ENCODE results near the gene TAGLN. TPM values are rescaled to one million over a fixed set of nuclear protein-coding genes. Genes with fewer than 3 reads are reported as not detected.

TAGLN gene
- total RNA-seq, 2 donors from 2014 or later: 442 to 1,859 TPM

GRCh38 chr11:117222991-117223740 is 24.0 kb downstream of the TAGLN start:
- peaks cover 61% of the 10 kb centered on the region for H3K36me3 ChIP-seq
- no peaks in the 10 kb centered on the region for H3K9me3 ChIP-seq
- H3K4me1 ChIP-seq: peaks cover 0 to 48% of the 10 kb centered on the region in 2 donors
- no peak overlapping the region for H3K4me3 ChIP-seq
- no peak for DNase-seq (ENCODE audit: low spot score)
- no peaks in the 10 kb centered on the region for H3K27me3 ChIP-seq
- peak overlapping the region; percentile 84 to 95 for H3K27ac ChIP-seq
- TF ChIP-seq CTCF (IDR thresholded peaks at IDR 0.05): no peak

DNA sequence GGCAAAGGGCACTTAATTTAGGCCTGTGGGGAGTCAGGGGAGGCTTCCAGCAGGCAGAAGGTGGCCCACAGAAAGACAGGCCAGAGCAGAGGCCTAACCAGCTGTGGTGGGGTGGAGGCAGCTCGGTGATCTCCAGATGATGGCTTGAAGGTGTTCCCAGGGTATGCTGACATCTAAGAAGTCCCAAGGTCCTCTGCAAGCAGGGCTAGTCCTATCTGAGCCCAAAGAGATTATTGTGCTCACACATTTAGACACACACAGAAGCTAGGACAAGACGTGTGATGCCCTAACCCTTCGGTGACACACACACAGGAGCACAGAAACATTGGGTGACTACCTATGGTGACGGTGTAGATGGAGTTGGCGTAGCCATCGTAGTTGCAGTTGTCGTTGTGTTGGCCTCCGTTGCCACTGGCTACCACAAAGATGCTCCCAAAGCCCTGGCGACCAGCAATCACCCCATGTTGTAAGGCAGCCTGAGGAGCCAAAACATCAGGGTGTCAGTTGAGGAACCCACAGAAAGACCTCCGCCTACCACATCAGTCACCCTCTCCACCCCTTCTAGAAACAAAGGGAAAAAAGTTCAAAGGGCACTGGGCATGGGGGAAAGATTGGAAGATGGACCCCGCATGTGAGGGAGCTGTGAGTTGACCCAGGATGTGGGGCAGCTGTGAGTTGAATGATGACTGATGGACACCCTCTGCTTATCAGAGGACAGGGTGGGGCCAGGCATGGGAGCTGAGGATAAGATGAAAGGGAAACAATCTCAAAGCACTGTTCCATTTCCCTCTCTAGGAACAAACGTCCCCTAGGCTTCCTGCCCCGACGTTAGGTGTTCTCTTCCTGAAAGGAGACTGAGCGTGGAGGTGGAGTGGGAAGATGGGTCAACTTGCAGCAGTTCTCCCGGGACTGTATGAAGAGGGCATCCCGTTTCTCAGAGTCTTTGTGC is 24.8 kb downstream of the TAGLN start:
- TF ChIP-seq CTCF (IDR thresholded peaks at IDR 0.05): no peak
- H3K36me3 ChIP-seq: peaks cover 62% of the 10 kb centered on the region
- H3K4me3 ChIP-seq: no peak overlapping the region
- H3K27ac ChIP-seq: peak overlapping the region; percentile 22 to 84
- DNase-seq (ENCODE audit: low spot score): no peak
- peaks cover 0 to 41% of the 10 kb centered on the region in 2 donors for H3K4me1 ChIP-seq
- H3K27me3 ChIP-seq: no peaks in the 10 kb centered on the region
- no peaks in the 10 kb centered on the region for H3K9me3 ChIP-seq

DNA sequence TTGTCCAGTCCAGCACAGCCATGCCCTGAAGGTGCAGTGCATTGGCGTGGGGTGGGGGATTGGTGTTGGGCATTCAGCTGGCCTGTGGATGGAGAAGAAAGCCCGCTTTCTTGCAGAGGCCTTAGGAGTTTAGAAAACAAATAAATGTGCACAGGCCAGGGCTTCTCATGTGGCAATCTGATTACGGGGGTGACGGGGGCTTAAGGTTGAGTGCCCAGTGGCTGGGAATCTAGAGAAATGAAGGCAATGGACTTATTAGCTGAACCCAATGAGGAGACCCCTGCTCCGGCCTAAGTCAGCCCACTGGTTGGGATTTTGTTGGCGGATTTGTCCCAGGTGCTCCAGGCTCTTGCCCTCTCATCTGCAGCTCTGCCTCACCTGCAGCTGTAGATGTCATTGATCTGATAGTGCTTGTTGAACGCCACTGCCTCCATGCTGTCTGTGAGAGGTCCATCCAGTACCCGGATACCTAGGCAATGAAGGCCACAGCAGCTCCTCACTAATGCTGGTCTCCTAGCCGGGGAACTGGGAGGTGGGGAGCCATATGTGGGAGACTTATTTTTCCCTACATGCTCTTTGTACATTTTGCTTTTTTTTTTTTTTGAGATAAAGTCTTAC is 26.5 kb downstream of the TAGLN start:
- no peak for TF ChIP-seq CTCF (IDR thresholded peaks at IDR 0.05)
- peaks cover 0 to 31% of the 10 kb centered on the region in 2 donors for H3K4me1 ChIP-seq
- H3K27me3 ChIP-seq: no peaks in the 10 kb centered on the region
- no peaks in the 10 kb centered on the region for H3K9me3 ChIP-seq
- H3K4me3 ChIP-seq: no peak overlapping the region
- peaks cover 64% of the 10 kb centered on the region for H3K36me3 ChIP-seq
- peak overlapping the region in 1 of 2 donors; percentile 16 for H3K27ac ChIP-seq
- no peak for DNase-seq (ENCODE audit: low spot score)

GRCh38 chr11:117226388-117227385 is 27.5 kb downstream of the TAGLN start:
- Histone ChIP-seq H3K36me3 (peaks cover 64% of the 10 kb centered on the region), H3K27me3 (no peaks in the 10 kb centered on the region), H3K9me3 (no peaks in the 10 kb centered on the region), H3K27ac (peak overlapping the region in 1 of 2 donors; percentile 16), H3K4me3 (no peak overlapping the region), H3K4me1 (peaks cover 0 to 31% of the 10 kb centered on the region in 2 donors)
- TF ChIP-seq CTCF (IDR thresholded peaks at IDR 0.05): peak; percentile 72 to 83
- peak; percentile 61 for DNase-seq (ENCODE audit: low spot score)

DNA sequence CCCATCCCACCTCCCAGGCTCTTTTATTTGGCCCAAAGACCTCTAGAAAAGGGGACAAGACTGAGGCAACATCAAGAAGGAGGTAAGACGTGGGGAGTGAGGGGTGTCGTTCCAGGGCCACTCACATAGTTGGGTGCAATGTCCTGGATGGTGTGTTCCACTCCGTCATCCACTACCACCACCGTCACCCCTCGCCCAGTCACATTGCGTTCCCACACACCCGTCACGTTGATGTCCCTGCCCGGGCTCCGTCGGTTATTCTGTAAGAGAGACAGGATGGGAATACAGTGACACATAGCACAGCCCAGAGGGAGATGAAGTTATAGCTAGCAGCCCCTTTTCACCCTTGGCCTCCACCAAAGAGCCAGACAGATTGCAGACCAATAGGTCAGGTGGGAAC is 28.9 kb downstream of the TAGLN start:
- no peak for TF ChIP-seq CTCF (IDR thresholded peaks at IDR 0.05)
- DNase-seq (ENCODE audit: low spot score): no peak
- H3K4me1 ChIP-seq: peaks cover 0 to 20% of the 10 kb centered on the region in 2 donors
- no peaks in the 10 kb centered on the region for H3K9me3 ChIP-seq
- H3K27me3 ChIP-seq: no peaks in the 10 kb centered on the region
- no peak overlapping the region for H3K4me3 ChIP-seq
- H3K36me3 ChIP-seq: peaks cover 60% of the 10 kb centered on the region
- H3K27ac ChIP-seq: no peak overlapping the region
